Central memory CD8-positive, alpha-beta T cell (primary cell): ENCODE data around the gene TCF4.

ENCODE experiments used
- ATAC-seq: fragments of 150-1000 bp; cut with Tn5 transposase; replicated peaks from 2 replicates; pipeline ENCODE4 v1.10.0; 2022; ENCODE audit warnings: mild to moderate bottlenecking, moderate FRiP score, moderate number of reproducible peaks; ENCODE audit not compliant: poor library complexity, severe bottlenecking; ENCODE audit errors: extremely low read depth
- DNase-seq, 2 donors: peaks; one replicate each; pipeline ENCODE4 v3.0.0; 2021; ENCODE audit warnings: low spot score in 2 of 2
- H3K27ac Mint-ChIP-seq: one replicate; pipeline ENCODE4 v1.8.0; 2022; ENCODE audit warnings: low read depth, mild to moderate bottlenecking, moderate library complexity, mixed read lengths
- H3K27me3 Mint-ChIP-seq: one replicate; pipeline ENCODE4 v1.8.0; 2022; ENCODE audit warnings: mixed read lengths
- H3K36me3 Mint-ChIP-seq: one replicate; pipeline ENCODE4 v1.8.0; 2022; ENCODE audit warnings: mild to moderate bottlenecking, moderate library complexity, mixed read lengths; ENCODE audit not compliant: insufficient read depth
- H3K4me1 Mint-ChIP-seq: one replicate; pipeline ENCODE4 v1.8.0; 2022; ENCODE audit warnings: mixed read lengths
- H3K4me3 Mint-ChIP-seq: one replicate; pipeline ENCODE4 v1.8.0; 2022; ENCODE audit warnings: mild to moderate bottlenecking, moderate library complexity, mixed read lengths
- H3K9me3 Mint-ChIP-seq: one replicate; pipeline ENCODE4 v1.8.0; 2022; ENCODE audit warnings: mixed read lengths

Gene TCF4

DNA sequence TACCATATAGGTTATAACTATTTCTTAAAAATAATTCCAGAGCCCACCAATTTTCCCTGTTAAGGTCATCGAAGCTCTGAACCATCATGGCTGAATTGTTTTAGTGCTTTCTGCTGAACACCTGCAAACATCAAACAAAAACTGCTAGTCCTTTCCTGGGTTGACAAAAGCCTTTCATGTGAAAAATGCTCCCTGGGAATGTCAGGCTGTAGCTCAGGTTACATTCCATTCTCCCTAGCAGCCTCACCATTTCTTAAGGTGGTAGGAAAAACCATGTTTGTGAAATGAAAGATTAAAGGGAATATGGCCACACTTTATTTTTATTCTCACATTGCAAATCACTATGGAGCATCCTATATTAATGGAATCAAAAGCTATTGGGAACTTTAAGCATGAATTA, 5.7 kb downstream of the TCF4 start:
- ATAC-seq (no peak), DNase-seq (no peak)
- Mint-ChIP-seq H3K27me3 (peaks cover 24% of the 10 kb centered on the region), H3K9me3 (peaks cover 6% of the 10 kb centered on the region), H3K4me1 (no peaks in the 10 kb centered on the region), H3K36me3 (peaks cover 2% of the 10 kb centered on the region), H3K4me3 (no peak overlapping the region), H3K27ac (no peak overlapping the region)

DNA sequence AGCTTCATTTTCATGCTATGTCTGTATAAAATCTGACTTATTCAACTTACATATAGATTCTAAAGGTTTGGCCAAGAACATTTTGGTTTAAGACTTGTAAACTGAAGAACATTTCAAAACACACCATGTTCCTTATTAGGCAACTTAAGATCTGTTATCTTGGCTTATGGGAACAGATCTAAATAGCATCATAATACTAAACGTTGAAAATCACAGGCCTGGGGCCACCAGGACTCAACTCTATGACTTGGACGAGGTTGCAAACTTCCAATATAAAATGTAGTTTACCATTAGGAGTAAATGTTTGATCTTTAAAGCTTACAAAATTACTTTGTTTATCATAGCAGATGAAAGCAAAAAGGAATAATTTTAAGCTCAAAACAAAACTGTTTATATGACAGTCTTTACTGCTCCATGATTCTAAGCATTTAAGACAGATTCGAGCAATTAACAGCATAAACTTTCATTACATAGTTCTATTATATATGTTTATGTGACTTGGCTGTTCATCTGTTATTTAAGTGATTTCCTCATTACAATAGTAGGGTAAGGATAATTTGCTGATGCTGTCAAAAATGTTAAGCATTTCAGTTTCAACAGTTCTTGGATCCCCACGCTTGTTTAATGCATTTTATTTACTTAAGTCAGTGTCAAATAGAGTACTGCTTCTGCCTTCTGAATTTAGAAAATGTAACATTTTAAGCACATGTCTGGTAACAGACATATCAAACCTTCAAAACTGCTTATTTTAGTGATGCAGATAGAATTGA, 8.3 kb downstream of the TCF4 start:
- Mint-ChIP-seq H3K9me3 (no peaks in the 10 kb centered on the region), H3K27ac (no peak overlapping the region), H3K27me3 (no peaks in the 10 kb centered on the region), H3K4me1 (no peaks in the 10 kb centered on the region), H3K4me3 (no peak overlapping the region), H3K36me3 (no peaks in the 10 kb centered on the region)
- ATAC-seq: no peak
- no peak for DNase-seq

DNA sequence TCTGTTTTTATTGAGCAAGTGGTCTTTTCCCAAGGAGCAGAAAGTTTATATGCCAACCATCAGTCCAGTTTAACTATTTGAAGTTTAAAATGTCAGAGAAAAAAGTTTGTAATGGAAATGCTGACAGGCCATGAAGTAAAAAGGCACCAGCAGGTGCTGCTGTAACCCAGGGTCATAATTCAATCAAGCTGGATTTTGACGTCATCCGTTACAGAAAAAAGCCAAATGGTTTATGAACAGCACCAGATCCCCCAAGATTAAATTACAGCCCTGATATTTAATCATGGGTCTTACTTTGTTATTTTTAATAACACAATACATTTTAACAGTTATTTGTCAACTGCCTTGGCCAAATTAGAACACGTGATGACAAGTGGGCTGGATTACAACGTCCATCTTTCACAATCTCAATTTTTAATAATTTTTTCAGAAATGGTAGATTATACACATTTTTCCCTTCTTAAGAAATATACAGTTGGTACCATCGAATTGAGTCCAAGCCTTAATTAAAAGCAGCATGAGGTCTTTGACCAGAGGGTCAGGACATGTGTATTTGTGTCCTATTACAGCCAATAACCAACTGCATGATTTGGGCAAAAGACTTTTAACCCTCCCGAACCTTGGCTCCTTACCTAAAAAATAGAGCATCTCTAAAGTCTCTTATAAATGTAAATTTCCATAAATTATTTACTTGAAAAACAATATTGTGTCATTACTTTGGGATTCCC, 10.0 kb downstream of the TCF4 start:
- Mint-ChIP-seq H3K4me1 (no peaks in the 10 kb centered on the region), H3K27ac (no peak overlapping the region), H3K36me3 (no peaks in the 10 kb centered on the region), H3K9me3 (peaks cover 6% of the 10 kb centered on the region), H3K27me3 (no peaks in the 10 kb centered on the region), H3K4me3 (no peak overlapping the region)
- no peak for ATAC-seq
- no peak for DNase-seq

DNA sequence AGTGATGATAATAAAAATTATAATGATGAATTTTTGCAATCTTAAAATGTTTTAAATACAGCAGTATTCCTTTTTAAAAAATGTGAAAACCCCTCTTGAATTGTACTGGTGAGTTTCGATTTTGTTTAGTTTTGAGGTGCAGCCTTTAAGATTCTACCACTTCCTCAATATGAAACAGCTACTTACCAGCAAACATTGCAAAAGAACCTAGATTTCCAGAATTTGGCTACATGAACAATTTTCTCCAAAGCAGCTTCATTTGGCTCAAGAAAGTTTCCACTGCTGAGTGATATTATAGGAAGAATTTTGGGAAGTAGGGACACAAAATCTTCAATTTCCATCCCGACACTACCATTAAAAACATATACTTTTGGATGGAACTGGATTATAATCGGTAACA, 12.0 kb downstream of the TCF4 start:
- Mint-ChIP-seq H3K27ac (no peak overlapping the region), H3K36me3 (no peaks in the 10 kb centered on the region)

DNA sequence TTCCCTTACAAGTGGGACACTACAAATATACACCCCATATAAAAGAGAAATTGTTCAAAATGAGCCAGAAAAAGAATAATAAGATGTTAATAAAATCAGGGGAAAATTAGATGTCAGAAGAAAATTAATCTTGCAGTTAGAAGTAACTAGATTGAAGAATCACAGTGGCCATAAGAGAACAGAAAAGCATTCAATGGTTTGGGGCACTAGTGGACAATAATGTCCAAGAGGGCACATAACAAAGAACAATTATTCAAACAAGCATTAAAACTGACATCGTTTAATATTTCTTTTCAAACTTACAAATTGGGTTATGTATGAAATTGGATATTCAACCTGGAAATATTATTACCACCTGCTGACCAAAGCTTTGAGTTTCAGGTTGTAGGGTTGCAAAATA, 12.9 kb downstream of the TCF4 start:
- peaks cover 11% of the 10 kb centered on the region for H3K9me3 Mint-ChIP-seq
- H3K4me1 Mint-ChIP-seq: no peaks in the 10 kb centered on the region
- no peaks in the 10 kb centered on the region for H3K27me3 Mint-ChIP-seq
- ATAC-seq: no peak
- no peak overlapping the region for H3K27ac Mint-ChIP-seq
- H3K36me3 Mint-ChIP-seq: no peaks in the 10 kb centered on the region
- no peak for DNase-seq
- no peak overlapping the region for H3K4me3 Mint-ChIP-seq

More for the DNA sequence above, 12.0 kb downstream of the TCF4 start:
- Mint-ChIP-seq H3K9me3 (peaks cover 11% of the 10 kb centered on the region), H3K4me3 (no peak overlapping the region), H3K27me3 (no peaks in the 10 kb centered on the region), H3K4me1 (no peaks in the 10 kb centered on the region)
- no peak for DNase-seq
- ATAC-seq: no peak

DNA sequence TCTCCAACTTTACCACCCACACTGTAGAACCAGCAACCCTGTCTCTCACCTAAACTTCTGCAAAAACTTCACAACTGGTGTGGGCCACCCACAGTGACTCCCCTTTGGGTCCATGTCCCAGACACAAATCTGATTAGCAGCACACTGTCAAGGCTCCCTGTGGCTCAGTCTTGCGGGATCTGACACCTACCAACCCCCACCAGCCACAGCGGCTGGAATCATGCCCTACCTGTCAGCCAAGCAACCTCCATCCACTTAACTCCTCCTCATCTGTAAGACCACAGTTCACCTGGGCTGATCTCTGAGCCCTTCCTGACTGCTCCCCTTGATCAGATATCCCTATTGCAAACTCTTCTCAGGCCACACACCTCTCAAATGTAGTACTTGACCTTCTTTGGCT, 14.6 kb downstream of the TCF4 start:
- H3K36me3 Mint-ChIP-seq: no peaks in the 10 kb centered on the region
- H3K9me3 Mint-ChIP-seq: peaks cover 11% of the 10 kb centered on the region
- H3K4me3 Mint-ChIP-seq: no peak overlapping the region
- no peak overlapping the region for H3K27ac Mint-ChIP-seq
- ATAC-seq: no peak
- H3K27me3 Mint-ChIP-seq: no peaks in the 10 kb centered on the region
- no peaks in the 10 kb centered on the region for H3K4me1 Mint-ChIP-seq
- no peak for DNase-seq

DNA sequence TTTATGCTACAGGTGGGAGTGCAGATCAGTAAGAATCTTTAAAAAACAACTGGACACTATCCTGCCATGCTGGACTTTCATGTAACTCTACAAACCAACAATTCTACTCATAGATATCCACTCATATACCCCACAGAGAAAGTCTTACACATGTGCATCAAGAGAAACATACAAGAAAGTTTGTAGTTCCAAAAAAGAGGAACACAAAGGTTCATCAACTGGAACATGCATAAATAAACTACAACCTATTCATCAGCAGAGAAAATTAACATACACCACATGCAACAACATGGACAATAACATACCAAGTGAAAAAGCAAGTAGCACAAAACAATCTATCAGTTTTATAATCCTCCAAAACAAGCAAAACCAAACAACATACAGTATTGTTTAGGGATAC, 17.0 kb downstream of the TCF4 start:
- H3K27ac Mint-ChIP-seq: no peak overlapping the region
- H3K27me3 Mint-ChIP-seq: no peaks in the 10 kb centered on the region
- H3K36me3 Mint-ChIP-seq: no peaks in the 10 kb centered on the region
- H3K9me3 Mint-ChIP-seq: peaks cover 18% of the 10 kb centered on the region
- H3K4me3 Mint-ChIP-seq: no peak overlapping the region
- no peak for ATAC-seq
- H3K4me1 Mint-ChIP-seq: no peaks in the 10 kb centered on the region
- no peak for DNase-seq

DNA sequence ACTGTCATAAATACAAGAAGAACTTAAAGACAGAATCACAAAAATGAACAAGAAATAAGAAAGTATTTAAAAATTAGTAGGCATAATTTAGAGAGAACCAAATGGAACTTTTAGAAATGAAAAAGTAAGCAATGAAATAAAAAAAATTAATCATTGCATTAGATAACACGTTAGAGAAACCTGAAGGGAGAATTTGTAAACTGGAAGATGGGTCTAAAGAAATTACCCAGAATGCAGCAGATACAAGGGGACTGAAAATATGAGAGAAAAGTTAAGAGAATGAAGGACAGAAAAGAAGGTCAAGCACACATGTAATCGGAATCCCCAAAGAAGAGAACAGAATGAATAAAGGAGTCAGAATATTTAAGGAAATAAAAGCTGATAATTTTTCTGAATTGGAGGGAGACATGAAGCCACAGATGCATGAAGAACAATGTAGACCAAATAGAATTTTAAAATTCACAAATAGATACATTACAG, 21.5 kb downstream of the TCF4 start:
- no peaks in the 10 kb centered on the region for H3K36me3 Mint-ChIP-seq
- no peaks in the 10 kb centered on the region for H3K4me1 Mint-ChIP-seq
- no peak overlapping the region for H3K4me3 Mint-ChIP-seq
- no peak for DNase-seq
- no peak overlapping the region for H3K27ac Mint-ChIP-seq
- H3K27me3 Mint-ChIP-seq: no peaks in the 10 kb centered on the region
- ATAC-seq: no peak
- peaks cover 6% of the 10 kb centered on the region for H3K9me3 Mint-ChIP-seq

DNA sequence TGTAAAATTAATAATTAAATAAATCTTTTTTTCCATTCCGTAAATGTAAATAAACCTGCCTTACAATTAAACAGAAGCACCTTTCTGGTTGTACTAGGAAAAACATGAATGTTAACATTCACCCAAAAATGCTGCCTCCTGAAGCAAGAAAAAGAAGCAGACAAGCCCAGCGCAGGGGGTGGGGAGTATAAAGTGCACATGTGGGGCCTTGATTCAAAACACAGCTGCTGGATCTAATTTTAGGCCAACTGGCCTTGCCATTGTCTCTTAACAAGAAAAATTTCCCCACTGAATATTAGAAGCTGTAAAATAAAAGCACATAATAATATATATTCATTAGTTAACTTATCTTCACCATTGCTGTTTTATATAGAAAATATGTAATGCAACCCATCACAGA, 28.3 kb downstream of the TCF4 start:
- no peak overlapping the region for H3K4me3 Mint-ChIP-seq
- no peak for DNase-seq

DNA sequence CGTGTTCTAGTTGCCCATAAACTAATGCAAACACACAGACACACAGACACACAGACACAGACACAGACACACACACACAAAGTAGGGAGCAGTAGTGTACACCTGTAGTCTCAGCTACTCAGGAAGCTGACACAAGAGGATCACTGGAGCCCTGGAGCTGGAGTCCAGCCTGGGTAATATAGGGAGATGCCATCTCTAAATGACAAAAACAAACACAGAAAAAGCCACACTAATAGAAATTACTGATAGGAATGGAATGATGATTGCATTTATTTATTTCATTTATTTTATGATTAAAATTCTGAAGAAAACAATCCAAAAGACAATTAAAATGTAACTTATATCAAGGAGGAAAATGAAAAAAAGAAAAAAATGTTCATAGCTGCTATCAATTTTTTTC, 30.8 kb downstream of the TCF4 start:
- H3K4me1 Mint-ChIP-seq: no peaks in the 10 kb centered on the region
- H3K27ac Mint-ChIP-seq: no peak overlapping the region
- DNase-seq (no peak), ATAC-seq (no peak)
- no peaks in the 10 kb centered on the region for H3K27me3 Mint-ChIP-seq
- H3K36me3 Mint-ChIP-seq: no peaks in the 10 kb centered on the region
- H3K4me3 Mint-ChIP-seq: no peak overlapping the region
- H3K9me3 Mint-ChIP-seq: peaks cover 6% of the 10 kb centered on the region

More for the DNA sequence above, 28.3 kb downstream of the TCF4 start:
- Mint-ChIP-seq H3K9me3 (peaks cover 6% of the 10 kb centered on the region), H3K27ac (no peak overlapping the region), H3K27me3 (no peaks in the 10 kb centered on the region), H3K4me1 (no peaks in the 10 kb centered on the region), H3K36me3 (no peaks in the 10 kb centered on the region)
- ATAC-seq: no peak

DNA sequence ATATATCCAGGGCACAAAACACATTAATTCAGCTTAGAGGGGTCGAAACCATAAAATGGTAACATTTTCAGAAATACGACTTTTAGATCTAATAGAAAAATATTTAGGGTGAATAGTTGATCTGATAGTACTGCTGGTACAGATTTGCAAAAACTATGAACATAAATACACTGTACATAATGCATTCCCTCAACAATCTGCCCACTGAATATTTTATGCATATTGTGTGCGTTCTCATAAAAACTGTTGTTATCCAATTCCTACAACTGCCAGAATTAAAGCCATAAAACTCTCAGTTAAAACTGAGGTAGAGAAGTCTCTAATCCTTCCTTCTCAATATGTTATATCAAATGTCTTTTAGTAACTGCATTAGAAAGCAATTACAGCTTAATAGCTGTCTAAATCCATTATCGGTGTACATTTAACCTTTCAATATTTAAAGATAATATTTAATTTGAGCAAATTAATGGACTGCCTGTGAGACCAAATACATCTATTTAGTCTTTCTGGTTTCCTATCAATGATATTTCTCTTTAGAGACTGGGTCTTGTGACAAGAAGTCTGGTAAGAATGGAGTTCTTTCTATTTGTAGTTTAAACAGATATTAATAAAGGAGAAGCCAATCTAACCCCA, 32.5 kb downstream of the TCF4 start:
- DNase-seq (no peak), ATAC-seq (no peak)
- Mint-ChIP-seq H3K4me1 (no peaks in the 10 kb centered on the region), H3K36me3 (no peaks in the 10 kb centered on the region), H3K27me3 (no peaks in the 10 kb centered on the region), H3K9me3 (peaks cover 12% of the 10 kb centered on the region), H3K27ac (no peak overlapping the region), H3K4me3 (no peak overlapping the region)

DNA sequence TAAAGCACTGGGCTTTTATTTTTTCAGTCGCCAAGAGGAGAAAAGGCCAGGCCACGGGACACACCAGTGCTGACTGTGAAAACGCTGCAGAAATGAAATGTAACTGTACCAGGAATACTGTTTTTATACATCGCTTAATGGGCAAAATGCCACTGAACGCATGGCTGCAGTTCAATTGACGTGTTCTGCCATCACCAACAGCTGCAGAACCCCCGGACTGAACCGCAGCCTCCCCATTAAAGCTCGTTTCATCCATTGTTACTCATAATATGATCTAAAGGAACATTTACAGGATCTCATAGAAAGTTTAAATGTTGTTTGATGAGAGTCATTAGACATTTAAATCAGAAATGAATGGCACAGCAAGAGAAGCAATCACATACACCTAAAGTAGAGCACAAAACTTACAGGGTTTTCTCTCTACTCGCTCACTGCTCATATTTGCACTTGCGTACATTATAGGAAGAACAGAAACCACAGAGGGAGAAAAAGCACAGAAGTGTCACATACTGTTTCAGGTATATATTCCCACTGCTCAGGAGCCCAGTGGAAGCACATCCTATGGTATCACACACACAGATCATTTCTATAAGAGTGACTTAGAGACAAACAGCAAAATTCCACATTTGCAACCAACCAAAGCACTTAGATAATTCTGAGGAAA, 35.3 kb downstream of the TCF4 start:
- no peak overlapping the region for H3K27ac Mint-ChIP-seq
- H3K4me1 Mint-ChIP-seq: no peaks in the 10 kb centered on the region
- H3K9me3 Mint-ChIP-seq: peaks cover 12% of the 10 kb centered on the region
- no peaks in the 10 kb centered on the region for H3K36me3 Mint-ChIP-seq
- no peak overlapping the region for H3K4me3 Mint-ChIP-seq
- no peaks in the 10 kb centered on the region for H3K27me3 Mint-ChIP-seq
- ATAC-seq (no peak), DNase-seq (no peak)
